HepG2 (cell line): ENCODE measurements around the gene MGAT5. TPM values are rescaled to one million over a fixed set of nuclear protein-coding genes. Genes with fewer than 3 reads are reported as not detected.
A peak's percentile ranks its signal among the peaks of the same experiment; 100 is the strongest.

Experiments used
- ATAC-seq: fragments of 200-7000 bp; cut with Tn5 transposase; 3 replicates; pipeline ENCODE4 v1.9.1; 2020; ENCODE audit warnings: mild to moderate bottlenecking, moderate library complexity
- BruUV-seq: library from RNA; stranded (reverse); fragments of 400-500 nt; replicated peaks from 2 replicates; lab custom pipeline; 2021; lab: Mats Ljungman, UMichigan
- CTCF ChIA-PET: fragments of 300-600 bp; formaldehyde crosslinking; extraction: SDS; loops from one replicate; lab custom pipeline; 2021; ENCODE audit warnings: low total read pairs, inconsistent platforms, low intra/inter-chr PET ratio; lab: Yijun Ruan, JAX
- POLR2A ChIA-PET: fragments of 350-600 bp; sonication (Branson Sonifier 250); formaldehyde crosslinking; loops from one replicate; lab custom pipeline; 2020; ENCODE audit warnings: antibody characterized with exemption, inconsistent platforms; lab: Yijun Ruan, JAX
- DNase-seq: peaks from one replicate; pipeline ENCODE4 v3.0.0-alpha.2; 2015; ENCODE audit warnings: low spot score
- FAIRE-seq: peaks from 3 replicates; lab custom pipeline; 2011; peaks lifted over from hg19 to GRCh38; lab: Jason Lieb, UNC
- H2AFZ ChIP-seq: one replicate; pipeline ENCODE4 v1.6.1; 2011; ENCODE audit warnings: low read length, inconsistent platforms
- H3K27ac ChIP-seq: fragments of 300-600 bp; 3 replicates; pipeline ENCODE4 v1.8.0; 2011; ENCODE audit warnings: mixed run types, mild to moderate bottlenecking, mixed read lengths, low read length, inconsistent platforms; ENCODE audit not compliant: insufficient read depth; ENCODE audit errors: extremely low read length
- H3K27me3 ChIP-seq, 2 experiments: fragments of 200-600 bp in 1 of 2; 2 replicates in 1 of 2; 3 replicates in 1 of 2; pipeline versions ENCODE4 v1.6.0 to v1.8.0; 2011; ENCODE audit warnings: low read length in 2 of 2, mild to moderate bottlenecking in 2 of 2, moderate library complexity in 2 of 2, inconsistent platforms in 1 of 2; ENCODE audit not compliant: insufficient read depth in 2 of 2, control insufficient read depth in 1 of 2
- H3K36me3 ChIP-seq, 2 experiments: fragments of 200-600 bp in 1 of 2; replicated peaks in 1 of 2; 2 replicates in 1 of 2; 3 replicates in 1 of 2; pipeline versions ENCODE4 v1.5.1 to v1.8.0; 2011; ENCODE audit warnings: low read length in 2 of 2, inconsistent platforms in 1 of 2; ENCODE audit not compliant: insufficient read depth in 2 of 2, control insufficient read depth in 1 of 2
- H3K4me1 ChIP-seq: 2 replicates; pipeline ENCODE4 v1.5.1; 2012; ENCODE audit warnings: low read length, inconsistent platforms; ENCODE audit not compliant: insufficient read depth
- H3K4me2 ChIP-seq: 2 replicates; pipeline ENCODE4 v1.6.0; 2011; ENCODE audit warnings: low read depth, low read length, inconsistent platforms
- H3K4me3 ChIP-seq, 3 experiments: fragments of 200-600 bp in 1 of 3; sonication (generic), shearing (Covaris generic) in 1 of 3; replicated peaks in 1 of 3; 2 replicates each; pipeline ENCODE4 v1.5.1; 2011 to 2016; ENCODE audit warnings: low read length in 3 of 3, inconsistent platforms in 2 of 3, low read depth in 2 of 3, mild to moderate bottlenecking in 2 of 3, control low read depth in 1 of 3, mixed read lengths in 1 of 3; ENCODE audit not compliant: insufficient read depth in 1 of 3
- H3K79me2 ChIP-seq: one replicate; pipeline ENCODE4 v1.6.1; 2011; ENCODE audit warnings: low read length, inconsistent platforms; ENCODE audit not compliant: insufficient read depth
- H3K9ac ChIP-seq: 2 replicates; pipeline ENCODE4 v1.6.0; 2011; ENCODE audit warnings: mild to moderate bottlenecking, low read depth, low read length, inconsistent platforms; ENCODE audit not compliant: insufficient read depth
- H3K9me3 ChIP-seq: 2 replicates; pipeline ENCODE4 v1.5.1; 2012; ENCODE audit warnings: mild to moderate bottlenecking, low read length
- H4K20me1 ChIP-seq: 2 replicates; pipeline ENCODE4 v1.6.0; 2011; ENCODE audit warnings: inconsistent platforms, mild to moderate bottlenecking, low read length, moderate library complexity; ENCODE audit not compliant: insufficient read depth
- AKNA ChIP-seq: sonication (generic); formaldehyde crosslinking; IDR thresholded peaks from 2 replicates; pipeline ENCODE4 v1.4.0; 2020; ENCODE audit warnings: missing genetic modification reagents, borderline replicate concordance
- CBX2 ChIP-seq, 2 experiments: fragments of 200-600 bp in 1 of 2; sonication (generic); formaldehyde crosslinking in 1 of 2; IDR thresholded peaks; 2 replicates each; pipeline versions ENCODE4 v1.7.0 to v1.8.1; 2018 to 2022; ENCODE audit warnings: low read depth in 2 of 2, low read length in 1 of 2, mild to moderate bottlenecking in 1 of 2, missing genetic modification reagents in 1 of 2
- CHD2 ChIP-seq: IDR thresholded peaks from 2 replicates; pipeline ENCODE4 v1.6.1; 2011; ENCODE audit warnings: low read depth, low read length, improper control_type of control experiment
- NR2F6 ChIP-seq, 2 experiments: IDR thresholded peaks; 2 replicates each; pipeline ENCODE4 v1.6.1; 2016; ENCODE audit warnings: antibody characterized with exemption in 1 of 2, mild to moderate bottlenecking in 1 of 2
- ZFP36L2 ChIP-seq: sonication (generic); formaldehyde crosslinking; IDR thresholded peaks from 2 replicates; pipeline ENCODE4 v1.4.0; 2020; ENCODE audit warnings: missing genetic modification reagents
- ZNF513 ChIP-seq: sonication (generic); formaldehyde crosslinking; conservative IDR thresholded peaks from 2 replicates; pipeline ENCODE4 v1.5.0; 2020; ENCODE audit warnings: missing genetic modification reagents
- WGBS: methylation state at CpG from one replicate; pipeline ENCODE4 v1.1.6; 2017; ENCODE audit warnings: low lambda C conversion rate; 5-methylcytosine and 5-hydroxymethylcytosine counted together
- in situ Hi-C: cut with HindIII; loops from 2 replicates; pipeline ENCODE4 v1.10.0; 2017; ENCODE audit warnings: low pct_unique_long_range_greater_than_20kb; ENCODE audit not compliant: extremely low pct_ligation_motif_present
- intact Hi-C: fragments of 100-400 bp; cut with micrococcal nuclease; formaldehyde crosslinking; loops from one replicate; pipeline ENCODE4 v1.10.0; 2022; ENCODE audit not compliant: unreplicated experiment
- polyA plus RNA-seq, 8 experiments: library from polyadenylated mRNA; depleted of rRNA in 3 of 8; stranded (reverse) in 7 of 8; unstranded in 1 of 8; fragments of >200 nt; fragmentation: Illumina TruSeq in 4 of 8; extraction: Trizol in 4 of 8; gene quantifications; 2 replicates each; pipeline versions ENCODE4 v1.2.1 to v1.2.3, GENCODE V29; 2011 to 2016; ENCODE audit warnings: low read depth in 4 of 8, missing spikeins in 1 of 8, mixed read lengths in 1 of 8; ENCODE audit not compliant: insufficient read depth in 1 of 8
- total RNA-seq, 5 experiments: library from RNA; depleted of rRNA; stranded (reverse); fragments of >200 nt; fragmentation: Illumina TruSeq; extraction: Trizol; gene quantifications; 2 replicates each; pipeline ENCODE4 v1.2.3, GENCODE V29; 2016; ENCODE audit warnings: low read depth in 1 of 5

Gene MGAT5
- total and polyA plus RNA-seq, 2 of the 13 experiments (the other 11 are each of a cell fraction or from before 2014, with no cell fraction given): 33.1 to 60.2 TPM

GRCh38 chr2:134248913-134249312 lies 5.0 kb upstream of the MGAT5 start:
- Histone ChIP-seq H3K36me3 (peaks cover 2 to 14% of the 10 kb centered on the region in 2 experiments; a peak in 3 of 5 replicates), H3K27ac (no peak overlapping the region), H3K4me1 (peaks cover 20% of the 10 kb centered on the region), H3K9me3 (no peaks in the 10 kb centered on the region), H3K4me2 (no peak overlapping the region), H2AFZ (no peak overlapping the region), H3K79me2 (peaks cover 38% of the 10 kb centered on the region), H3K9ac (no peak overlapping the region), H4K20me1 (no peaks in the 10 kb centered on the region), H3K4me3 (no peak overlapping the region), H3K27me3 (no peaks in the 10 kb centered on the region)
- WGBS: 96% methylated on average over 2 of the region's 2 CpGs
- intact Hi-C loops (no loop called here), in situ Hi-C loops (loop anchor here (5.0 to 10.0 kb wide), 2 partner anchors 132 to 166 kb away; no protein-coding TSS in a partner anchor)
- TF ChIP-seq ZNF513 (CRISPR knock-in tag) (no peak), CBX2 (IDR thresholded peaks at IDR 0.05; ENCODE audit: low read depth, low read length) (no peak), CBX2 (CRISPR knock-in tag; IDR thresholded peaks at IDR 0.05; ENCODE audit: low read depth) (no peak), NR2F6 (IDR thresholded peaks at IDR 0.05) (no peak), NR2F6 (CRISPR knock-in tag; IDR thresholded peaks at IDR 0.05) (no peak)
- POLR2A ChIA-PET: no interaction called here
- no peak for DNase-seq
- no peak for FAIRE-seq
- no TSS peak for BruUV-seq
- CTCF ChIA-PET: no interaction called here
- ATAC-seq: no peak

- intact Hi-C loops (no loop called here), in situ Hi-C loops (loop anchor here (5.0 to 10.0 kb wide), 2 partner anchors 132 to 165 kb away; no protein-coding TSS in a partner anchor)
- Histone ChIP-seq H4K20me1 (no peaks in the 10 kb centered on the region), H3K9ac (no peak overlapping the region), H3K4me3 (no peak overlapping the region), H3K27ac (no peak overlapping the region), H3K79me2 (peaks cover 34% of the 10 kb centered on the region), H3K9me3 (no peaks in the 10 kb centered on the region), H3K27me3 (no peaks in the 10 kb centered on the region), H3K4me2 (no peak overlapping the region), H2AFZ (no peak overlapping the region), H3K4me1 (peaks cover 20% of the 10 kb centered on the region), H3K36me3 (peaks cover 8 to 23% of the 10 kb centered on the region in 2 experiments)
- 98% methylated on average over 2 of the region's 2 CpGs for WGBS
- BruUV-seq: no TSS peak
- ATAC-seq (no peak), FAIRE-seq (peak; percentile 26), DNase-seq (no peak)
- ChIA-PET POLR2A (no interaction called here), CTCF (no interaction called here)
- TF ChIP-seq AKNA (CRISPR knock-in tag) (no peak), CHD2 (no peak), ZFP36L2 (CRISPR knock-in tag) (no peak)
Observed at GRCh38 chr2:134249755-134250154, 4.1 kb upstream of the MGAT5 start.
